ENCODE results near the gene IFT27. TPM values are rescaled to one million over a fixed set of nuclear protein-coding genes. Genes with fewer than 3 reads are reported as not detected.

The IFT27 gene
- total RNA-seq, 1 donor from 2014 or later = 31.7 TPM

DNA sequence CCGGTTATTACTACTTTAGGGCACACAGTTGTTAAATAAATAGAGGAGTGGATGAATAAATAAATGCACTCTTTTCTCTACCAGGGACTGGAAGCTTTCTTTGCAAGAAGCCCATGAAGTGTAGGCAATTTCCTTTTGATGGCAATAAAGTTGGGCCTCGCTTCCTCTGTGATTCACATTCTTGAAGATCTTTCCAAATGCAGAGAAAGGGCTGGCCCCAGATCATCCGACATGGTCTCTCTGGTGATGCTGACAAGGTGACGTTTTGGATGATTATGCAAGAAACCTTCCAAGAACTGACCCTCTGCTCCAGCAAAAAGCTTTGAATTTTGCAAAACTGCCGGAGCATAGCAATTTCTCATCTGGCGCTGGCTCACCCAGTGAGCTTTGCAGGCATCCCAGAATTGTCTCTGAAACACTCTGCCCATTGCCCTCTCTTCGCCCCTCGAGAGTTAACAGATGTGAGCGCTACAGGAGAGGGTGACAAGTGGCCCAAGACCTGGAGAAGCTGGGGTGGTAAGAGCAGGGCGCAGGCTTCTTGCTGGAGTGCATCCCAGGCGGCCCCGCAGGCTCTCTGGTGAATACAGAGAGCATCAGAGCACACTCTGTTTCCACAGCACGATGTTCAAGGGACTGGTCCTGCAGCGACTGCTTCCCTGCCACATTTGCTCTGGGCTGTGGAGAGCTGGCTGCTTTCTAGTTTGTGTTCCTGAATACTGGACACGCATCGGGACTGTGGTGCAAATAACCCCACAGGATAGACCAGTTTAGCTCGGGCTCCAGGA is 11.5 kb upstream of the IFT27 start:
- Mint-ChIP-seq H3K4me3 (no peak overlapping the region), H3K27me3 (ENCODE audit: insufficient read depth, low read depth) (peaks cover 4% of the 10 kb centered on the region), H3K9me3 (no peaks in the 10 kb centered on the region), H3K36me3 (no peaks in the 10 kb centered on the region), H3K27ac (no peak overlapping the region), H3K4me1 (peaks cover 6% of the 10 kb centered on the region)
- TF ChIP-seq, protein P1, sequence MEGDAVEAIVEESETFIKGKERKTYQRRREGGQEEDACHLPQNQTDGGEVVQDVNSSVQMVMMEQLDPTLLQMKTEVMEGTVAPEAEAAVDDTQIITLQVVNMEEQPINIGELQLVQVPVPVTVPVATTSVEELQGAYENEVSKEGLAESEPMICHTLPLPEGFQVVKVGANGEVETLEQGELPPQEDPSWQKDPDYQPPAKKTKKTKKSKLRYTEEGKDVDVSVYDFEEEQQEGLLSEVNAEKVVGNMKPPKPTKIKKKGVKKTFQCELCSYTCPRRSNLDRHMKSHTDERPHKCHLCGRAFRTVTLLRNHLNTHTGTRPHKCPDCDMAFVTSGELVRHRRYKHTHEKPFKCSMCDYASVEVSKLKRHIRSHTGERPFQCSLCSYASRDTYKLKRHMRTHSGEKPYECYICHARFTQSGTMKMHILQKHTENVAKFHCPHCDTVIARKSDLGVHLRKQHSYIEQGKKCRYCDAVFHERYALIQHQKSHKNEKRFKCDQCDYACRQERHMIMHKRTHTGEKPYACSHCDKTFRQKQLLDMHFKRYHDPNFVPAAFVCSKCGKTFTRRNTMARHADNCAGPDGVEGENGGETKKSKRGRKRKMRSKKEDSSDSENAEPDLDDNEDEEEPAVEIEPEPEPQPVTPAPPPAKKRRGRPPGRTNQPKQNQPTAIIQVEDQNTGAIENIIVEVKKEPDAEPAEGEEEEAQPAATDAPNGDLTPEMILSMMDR (IDR thresholded peaks at IDR 0.05) = no peak
- TF ChIP-seq EZH2phosphoT487 (IDR thresholded peaks at IDR 0.05) (no peak), EZH2 (IDR thresholded peaks at IDR 0.05) (no peak)
- no peak for DNase-seq (ENCODE audit: low spot score)
- no peak overlapping the region for H2AFZ ChIP-seq (replicated peaks)
- no peak overlapping the region for H3K9ac ChIP-seq
- H3K36me3 ChIP-seq = no peaks in the 10 kb centered on the region
- H3K27me3 ChIP-seq = peaks cover 15% of the 10 kb centered on the region
- no peaks in the 10 kb centered on the region for H3K9me3 ChIP-seq (ENCODE audit: low read depth)
- no peaks in the 10 kb centered on the region for H3K79me2 ChIP-seq (ENCODE audit: low read depth)
- no peak overlapping the region for H3K27ac ChIP-seq
- no peak overlapping the region for H3K4me3 ChIP-seq
- H3K4me1 ChIP-seq = no peaks in the 10 kb centered on the region
- H3K4me2 ChIP-seq = no peak overlapping the region
- no peaks in the 10 kb centered on the region for H3F3A ChIP-seq (ENCODE audit: low read depth)
- no peaks in the 10 kb centered on the region for H4K20me1 ChIP-seq (ENCODE audit: low read depth)

DNA sequence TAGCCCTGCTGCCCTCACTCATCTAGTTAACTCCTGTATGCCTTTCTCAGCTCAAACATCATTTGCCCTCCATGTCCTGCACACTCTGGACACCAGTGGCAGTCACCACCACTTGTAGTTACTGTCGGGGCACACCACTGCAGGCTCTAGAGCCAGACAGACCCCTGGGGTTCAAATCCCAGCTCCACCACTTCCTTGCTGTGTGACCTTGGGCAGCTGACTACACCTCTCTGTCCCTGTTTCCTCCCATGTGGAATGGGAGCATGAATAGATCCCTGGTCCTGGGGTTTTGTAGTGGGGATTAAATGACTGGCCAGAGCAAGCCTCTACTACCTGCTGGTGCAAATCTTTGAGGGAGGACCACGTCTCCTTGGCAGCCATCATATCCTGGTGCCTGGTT is 7.8 kb upstream of the IFT27 start:
- peaks cover 4% of the 10 kb centered on the region for H3K9me3 Mint-ChIP-seq
- H3K4me1 Mint-ChIP-seq = peaks cover 10% of the 10 kb centered on the region
- Histone ChIP-seq H4K20me1 (ENCODE audit: low read depth) (no peaks in the 10 kb centered on the region), H3K4me1 (no peaks in the 10 kb centered on the region), H3K9me3 (ENCODE audit: low read depth) (no peaks in the 10 kb centered on the region), H3K27ac (no peak overlapping the region), H3K4me3 (no peak overlapping the region), H2AFZ (replicated peaks) (no peak overlapping the region), H3K36me3 (no peaks in the 10 kb centered on the region), H3F3A (ENCODE audit: low read depth) (no peaks in the 10 kb centered on the region), H3K9ac (no peak overlapping the region), H3K27me3 (peaks cover 19% of the 10 kb centered on the region), H3K4me2 (no peak overlapping the region), H3K79me2 (ENCODE audit: low read depth) (no peaks in the 10 kb centered on the region)
- TF ChIP-seq, protein P1 (IDR thresholded peaks at IDR 0.05) = no peak
- TF ChIP-seq EZH2 (IDR thresholded peaks at IDR 0.05) (no peak), EZH2phosphoT487 (IDR thresholded peaks at IDR 0.05) (no peak)
- no peak overlapping the region for H3K4me3 Mint-ChIP-seq
- peaks cover 4% of the 10 kb centered on the region for H3K27me3 Mint-ChIP-seq (ENCODE audit: insufficient read depth, low read depth)
- no peaks in the 10 kb centered on the region for H3K36me3 Mint-ChIP-seq
- H3K27ac Mint-ChIP-seq = no peak overlapping the region
- DNase-seq (ENCODE audit: low spot score) = no peak

DNA sequence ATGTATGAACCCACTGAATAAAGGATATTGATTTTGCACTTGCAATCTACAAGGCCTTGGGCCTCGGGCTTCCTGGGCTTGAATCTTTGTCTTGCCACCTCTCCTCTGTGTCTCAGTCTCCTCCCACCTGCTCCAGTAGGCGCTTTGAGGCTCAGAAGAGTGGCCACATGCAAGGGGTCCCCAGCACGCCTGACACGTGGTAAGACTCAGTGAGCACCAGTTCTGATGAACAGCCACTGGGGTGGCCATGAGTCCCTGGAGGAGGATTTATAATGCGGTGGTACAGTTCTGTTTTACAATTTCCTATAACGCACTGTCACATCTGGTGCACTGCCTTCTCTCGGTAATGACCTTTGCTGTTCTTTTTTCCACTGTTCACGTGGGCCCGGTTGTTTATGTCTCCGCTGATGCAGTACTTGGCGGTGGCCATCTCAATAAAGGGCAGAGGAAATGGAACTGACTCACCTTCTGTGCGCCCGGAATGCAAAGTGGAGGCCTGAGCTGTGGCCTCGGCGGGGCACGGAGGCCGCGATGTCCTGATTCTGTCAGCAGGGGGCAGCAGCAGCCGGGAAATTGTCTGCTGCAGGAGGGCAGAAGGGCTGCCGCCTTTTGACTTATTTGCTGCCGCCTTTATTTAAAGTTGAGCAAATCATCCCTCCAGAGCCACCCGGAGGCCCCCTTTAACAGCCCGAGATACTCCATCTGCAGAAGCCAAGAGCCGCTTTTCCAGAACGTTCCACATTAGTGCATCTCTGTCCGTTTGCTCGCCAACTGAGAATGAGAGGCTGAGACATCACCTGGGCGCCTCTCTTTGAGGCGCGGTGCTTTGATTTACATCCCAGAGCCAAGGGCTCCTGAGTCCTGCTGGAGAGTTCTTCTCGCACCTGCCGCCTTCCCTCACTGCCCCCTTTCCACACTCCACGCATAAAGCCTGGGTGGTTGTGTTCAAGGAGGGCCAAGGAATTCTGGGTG is 6.0 kb upstream of the IFT27 start:
- Mint-ChIP-seq H3K4me3 (no peak overlapping the region), H3K27ac (no peak overlapping the region), H3K36me3 (peaks cover 6% of the 10 kb centered on the region), H3K27me3 (ENCODE audit: insufficient read depth, low read depth) (peaks cover 4% of the 10 kb centered on the region), H3K9me3 (peaks cover 17% of the 10 kb centered on the region), H3K4me1 (peaks cover 11% of the 10 kb centered on the region)
- H3K9ac ChIP-seq = no peak overlapping the region
- TF ChIP-seq EZH2phosphoT487 (IDR thresholded peaks at IDR 0.05) = no peak
- TF ChIP-seq, protein P1 (IDR thresholded peaks at IDR 0.05) = peak; percentile 94
- TF ChIP-seq EZH2 (IDR thresholded peaks at IDR 0.05) = peak; percentile 51
- H3K4me1 ChIP-seq = no peaks in the 10 kb centered on the region
- H3K4me3 ChIP-seq = no peak overlapping the region
- peaks cover 26% of the 10 kb centered on the region for H3K27me3 ChIP-seq
- DNase-seq (ENCODE audit: low spot score) = peak; percentile 82
- no peaks in the 10 kb centered on the region for H3K36me3 ChIP-seq
- no peak overlapping the region for H2AFZ ChIP-seq (replicated peaks)
- no peaks in the 10 kb centered on the region for H3K79me2 ChIP-seq (ENCODE audit: low read depth)
- no peak overlapping the region for H3K27ac ChIP-seq
- no peaks in the 10 kb centered on the region for H3K9me3 ChIP-seq (ENCODE audit: low read depth)
- H3K4me2 ChIP-seq = peak overlapping the region; percentile 19
- H4K20me1 ChIP-seq (ENCODE audit: low read depth) = no peaks in the 10 kb centered on the region
- no peaks in the 10 kb centered on the region for H3F3A ChIP-seq (ENCODE audit: low read depth)

Measured in neural progenitor cell (in vitro differentiated cells).